Fibroblast of skin of left quadriceps (primary cell): ENCODE results near the gene NUDCD2.

Experiments used
- DNase-seq, 2 experiments: peaks; one replicate each; pipeline ENCODE4 v3.0.0-alpha.2; 2013; ENCODE audit warnings: low read depth in 2 of 2

NUDCD2 gene

GRCh38 chr5:163459819-163460561, at the start of gene NUDCD2:
Gene NUDCD2, minus strand, starts transcription at chr5:163460102. Its CDS starts 52 bp downstream, at chr5:163460050.
- peak; percentile 98 for DNase-seq

GRCh38 chr5:163509291-163509951, 49.5 kb upstream of the NUDCD2 start:
- DNase-seq, result peak; percentile 52 to 56

GRCh38 chr5:163508753-163509152, 48.9 kb upstream of the NUDCD2 start:
- no peak for DNase-seq

GRCh38 chr5:163506726-163507125, 46.8 kb upstream of the NUDCD2 start:
- no peak for DNase-seq

GRCh38 chr5:163506095-163506457, 46.2 kb upstream of the NUDCD2 start:
- DNase-seq, result no peak

- DNase-seq, result peak; percentile 84 to 88
These were observed 45.6 kb upstream of the NUDCD2 start, which contains the start of gene MAT2B for GRCh38 chr5:163505368-163506094. Gene MAT2B, plus strand, starts transcription at chr5:163505619. Its CDS starts 68 bp downstream, at chr5:163505687.

GRCh38 chr5:163505049-163505367, 45.1 kb upstream of the NUDCD2 start:
- no peak for DNase-seq

GRCh38 chr5:163504079-163504931, 44.4 kb upstream of the NUDCD2 start:
- DNase-seq, result no peak

- DNase-seq, result peak; percentile 61 to 69
These were observed 43.5 kb upstream of the NUDCD2 start for GRCh38 chr5:163503106-163504078.

- DNase-seq, result no peak
These were observed 42.6 kb upstream of the NUDCD2 start for GRCh38 chr5:163502521-163502920.

- no peak for DNase-seq
These were observed 39.0 kb upstream of the NUDCD2 start for GRCh38 chr5:163498886-163499285.

- DNase-seq, result no peak
These were observed 37.4 kb upstream of the NUDCD2 start for GRCh38 chr5:163497315-163497714.

GRCh38 chr5:163496286-163496685, 36.4 kb upstream of the NUDCD2 start:
- DNase-seq, result no peak

GRCh38 chr5:163489745-163490075, 29.8 kb upstream of the NUDCD2 start:
- DNase-seq, result no peak

GRCh38 chr5:163489055-163489744, 29.3 kb upstream of the NUDCD2 start:
- no peak for DNase-seq

GRCh38 chr5:163478982-163479271, 19.0 kb upstream of the NUDCD2 start:
- no peak for DNase-seq

GRCh38 chr5:163478126-163478981, 18.5 kb upstream of the NUDCD2 start:
- DNase-seq, result no peak

GRCh38 chr5:163475411-163475810, 15.5 kb upstream of the NUDCD2 start:
- DNase-seq, result no peak

GRCh38 chr5:163473635-163474243, 13.8 kb upstream of the NUDCD2 start:
- no peak for DNase-seq
